ENCODE measurements around the gene SLC52A1.
"Not testable (repeated sequence)": the region's sequence is repeated elsewhere in the genome, so short reads cannot be mapped to it uniquely, and the experiment has no call there.

The SLC52A1 gene

GRCh38 chr17:5030168-5030567, 5.1 kb downstream of the SLC52A1 start:
- not testable (repeated sequence) for DNase-seq

- DNase-seq = no peak
Measured at GRCh38 chr17:5027916-5028315, 7.3 kb downstream of the SLC52A1 start.

GRCh38 chr17:5027299-5027698, 7.9 kb downstream of the SLC52A1 start:
- DNase-seq = no peak

GRCh38 chr17:5024604-5025003, 10.6 kb downstream of the SLC52A1 start:
- no peak for DNase-seq

- no peak for DNase-seq
Measured at GRCh38 chr17:5023588-5024147, 11.6 kb downstream of the SLC52A1 start.

GRCh38 chr17:5022171-5022711, 13.0 kb downstream of the SLC52A1 start:
- DNase-seq = no peak

GRCh38 chr17:5020502-5021023, 14.7 kb downstream of the SLC52A1 start:
- no peak for DNase-seq

GRCh38 chr17:5019475-5019956, 15.7 kb downstream of the SLC52A1 start:
- DNase-seq = no peak

GRCh38 chr17:5014357-5014756, 20.9 kb downstream of the SLC52A1 start:
- no peak for DNase-seq

GRCh38 chr17:5011928-5012327, 23.3 kb downstream of the SLC52A1 start:
- no peak for DNase-seq

GRCh38 chr17:5003214-5003867, 31.9 kb downstream of the SLC52A1 start:
- no peak for DNase-seq

GRCh38 chr17:5002121-5002788, 33.0 kb downstream of the SLC52A1 start:
- DNase-seq = no peak

GRCh38 chr17:5000237-5000639, 35.0 kb downstream of the SLC52A1 start:
- no peak for DNase-seq

- no peak for DNase-seq
Measured at GRCh38 chr17:4999430-5000093, 35.7 kb downstream of the SLC52A1 start.

GRCh38 chr17:4998732-4999429, 36.3 kb downstream of the SLC52A1 start:
- no peak for DNase-seq

- no peak for DNase-seq
Measured at GRCh38 chr17:4998027-4998731, 37.0 kb downstream of the SLC52A1 start.

GRCh38 chr17:4997302-4998026, 37.8 kb downstream of the SLC52A1 start, which contains the start of the genes INCA1 and KIF1C:
Gene INCA1, minus strand, starts transcription at chr17:4997522. Its CDS starts 3,085 bp downstream, at chr17:4994437.
Gene KIF1C, plus strand, starts transcription at chr17:4997950. Its CDS starts 2,297 bp downstream, at chr17:5000247.
- DNase-seq = peak; percentile 89

GRCh38 chr17:4994081-4994595, 41.1 kb downstream of the SLC52A1 start:
- DNase-seq = no peak

- no peak for DNase-seq
Measured at GRCh38 chr17:4987767-4988567, 47.3 kb downstream of the SLC52A1 start.
